Activated T-cell treated with anti-CD3 and anti-CD28 coated beads, Interleukin-2, amount 50 U/mL, for 48 hours (primary cell): Measurements from ENCODE around the gene RAD9A.
"Not testable (repeated sequence)": the region's sequence is repeated elsewhere in the genome, so short reads cannot be mapped to it uniquely, and the experiment has no call there.

Experiments used
- DNase-seq, 2 experiments: peaks; one replicate each; pipeline ENCODE4 v3.0.0-alpha.2; 2020

Gene RAD9A

GRCh38 chr11:67397986-67398660 is 6.3 kb downstream of the RAD9A start:
- DNase-seq, result no peak

- no peak for DNase-seq
These were observed 7.1 kb downstream of the RAD9A start for GRCh38 chr11:67398661-67399563.

GRCh38 chr11:67400251-67400941 is 8.6 kb downstream of the RAD9A start:
- peak in 1 of 2 experiments; percentile 56 for DNase-seq

- no peak for DNase-seq
These were observed 9.2 kb downstream of the RAD9A start for GRCh38 chr11:67400942-67401494.

GRCh38 chr11:67401495-67402191 is 9.9 kb downstream of the RAD9A start, which contains the start of gene PPP1CA:
Gene PPP1CA (minus strand): TSS chr11:67401858. CDS start chr11:67401782, 76 bp downstream.
- peak; percentile 92 to 95 for DNase-seq

GRCh38 chr11:67402192-67402839 is 10.5 kb downstream of the RAD9A start:
- DNase-seq, result not testable (repeated sequence)

GRCh38 chr11:67403085-67403484 is 11.3 kb downstream of the RAD9A start:
- not testable (repeated sequence) for DNase-seq

GRCh38 chr11:67404515-67405195 is 12.9 kb downstream of the RAD9A start:
- peak; percentile 72 to 77 for DNase-seq

GRCh38 chr11:67405196-67405567 is 13.4 kb downstream of the RAD9A start:
- peak in 1 of 2 experiments; percentile 57 for DNase-seq

- no peak for DNase-seq
These were observed 14.0 kb downstream of the RAD9A start for GRCh38 chr11:67405688-67406339.

GRCh38 chr11:67406420-67406968 is 14.7 kb downstream of the RAD9A start:
- DNase-seq, result no peak

- DNase-seq, result peak; percentile 58 to 61
These were observed 15.3 kb downstream of the RAD9A start for GRCh38 chr11:67406969-67407687.

- DNase-seq, result no peak
These were observed 15.9 kb downstream of the RAD9A start for GRCh38 chr11:67407688-67408163.

- DNase-seq, result peak in 1 of 2 experiments; percentile 57
These were observed 16.8 kb downstream of the RAD9A start for GRCh38 chr11:67408437-67409200.

- peak; percentile 76 to 81 for DNase-seq
These were observed 17.5 kb downstream of the RAD9A start for GRCh38 chr11:67409261-67409666.

GRCh38 chr11:67409781-67410368 is 18.1 kb downstream of the RAD9A start:
- no peak for DNase-seq

- no peak for DNase-seq
These were observed 18.6 kb downstream of the RAD9A start for GRCh38 chr11:67410369-67410831.
